Measurements from ENCODE around the gene PACRG. TPM values are rescaled to one million over a fixed set of nuclear protein-coding genes. Genes with fewer than 3 reads are reported as not detected.

The PACRG gene
- polyA plus RNA-seq, 3 donors: not detected

- H3K4me1 Mint-ChIP-seq: peaks cover 14% of the 10 kb centered on the region
- WGBS (ENCODE audit: insufficient coverage): 100% methylated on average over 2 of the region's 2 CpGs
- no peaks in the 10 kb centered on the region for H3K27me3 ChIP-seq (ENCODE audit: control insufficient read depth in 2 of 2, insufficient read depth in 2 of 2, low read length in 2 of 2)
Observed at GRCh38 chr6:163255265-163255664, 527.5 kb downstream of the PACRG start.

GRCh38 chr6:163259689-163260088, 531.9 kb downstream of the PACRG start:
- 96% methylated on average over 5 of the region's 8 CpGs for WGBS (ENCODE audit: insufficient coverage)
- Mint-ChIP-seq H3K4me1 (peaks cover 14% of the 10 kb centered on the region), H3K27me3 (ENCODE audit: low read depth in 3 of 3) (peaks cover 0 to 4% (median 3%) of the 10 kb centered on the region in 3 donors), H3K27ac (peak overlapping the region in 1 of 7 donors; percentile 63), H3K4me3 (peak overlapping the region; percentile 77 to 88), H3K36me3 (no peaks in the 10 kb centered on the region), H3K9me3 (peaks cover 0 to 3% (median 0%) of the 10 kb centered on the region in 7 donors)
- Histone ChIP-seq H3K36me3 (replicated peaks in 1 of 2; ENCODE audit: control insufficient read depth in 1 of 2, insufficient read depth in 2 of 2, low read length in 2 of 2) (no peaks in the 10 kb centered on the region), H3K27me3 (ENCODE audit: control insufficient read depth in 2 of 2, insufficient read depth in 2 of 2, low read length in 2 of 2) (no peaks in the 10 kb centered on the region), H3K27ac (ENCODE audit: low read depth in 1 of 2, low read length in 2 of 2) (no peak overlapping the region), H2AFZ (ENCODE audit: insufficient read depth, low read depth, low read length, poor library complexity, severe bottlenecking) (peak overlapping the region; percentile 77), H3K9me3 (replicated peaks in 1 of 2; ENCODE audit: control insufficient read depth in 1 of 2, insufficient read depth in 1 of 2, low read length in 2 of 2) (no peaks in the 10 kb centered on the region), H4K20me1 (ENCODE audit: insufficient read depth, low read length) (no peaks in the 10 kb centered on the region), H3K4me2 (replicated peaks; ENCODE audit: extremely low read depth, low read length, poor library complexity, severe bottlenecking) (peak overlapping the region; percentile 68), H3K79me2 (ENCODE audit: insufficient read depth, low read length) (no peaks in the 10 kb centered on the region), H3K9ac (ENCODE audit: insufficient read depth, low read length, poor library complexity, severe bottlenecking) (no peak overlapping the region), H3K4me1 (ENCODE audit: control insufficient read depth in 1 of 2, insufficient read depth in 2 of 2, low read length in 2 of 2) (peaks cover 9 to 12% of the 10 kb centered on the region in 2 donors), H3K4me3 (replicated peaks in 1 of 3; ENCODE audit: low read depth in 2 of 3, low read length in 3 of 3) (no peak overlapping the region)
- intact Hi-C loops (cut with micrococcal nuclease): no loop called here
- no peak for TF ChIP-seq CTCF (IDR thresholded peaks at IDR 0.05)
- no peak for DNase-seq

More at GRCh38 chr6:163255265-163255664, 527.5 kb downstream of the PACRG start:
- H3K4me3 ChIP-seq (replicated peaks in 1 of 3; ENCODE audit: low read depth in 2 of 3, low read length in 3 of 3): no peak overlapping the region
- no peaks in the 10 kb centered on the region for H3K36me3 ChIP-seq (replicated peaks in 1 of 2; ENCODE audit: control insufficient read depth in 1 of 2, insufficient read depth in 2 of 2, low read length in 2 of 2)
- H3K27ac Mint-ChIP-seq: peak overlapping the region in 1 of 7 donors; percentile 79
- H3K27me3 Mint-ChIP-seq (ENCODE audit: low read depth in 3 of 3): peaks cover 0 to 4% (median 3%) of the 10 kb centered on the region in 3 donors
- no peaks in the 10 kb centered on the region for H4K20me1 ChIP-seq (ENCODE audit: insufficient read depth, low read length)
- H3K4me3 Mint-ChIP-seq: no peak overlapping the region
- no peak overlapping the region for H3K9ac ChIP-seq (ENCODE audit: insufficient read depth, low read length, poor library complexity, severe bottlenecking)
- H3K9me3 ChIP-seq (replicated peaks in 1 of 2; ENCODE audit: control insufficient read depth in 1 of 2, insufficient read depth in 1 of 2, low read length in 2 of 2): no peaks in the 10 kb centered on the region
- no peak overlapping the region for H3K4me2 ChIP-seq (replicated peaks; ENCODE audit: extremely low read depth, low read length, poor library complexity, severe bottlenecking)
- DNase-seq: no peak
- TF ChIP-seq CTCF (IDR thresholded peaks at IDR 0.05): no peak
- H3K9me3 Mint-ChIP-seq: peaks cover 0 to 3% (median 0%) of the 10 kb centered on the region in 7 donors
- no peaks in the 10 kb centered on the region for H3K36me3 Mint-ChIP-seq
- H2AFZ ChIP-seq (ENCODE audit: insufficient read depth, low read depth, low read length, poor library complexity, severe bottlenecking): no peak overlapping the region
- no peak overlapping the region for H3K27ac ChIP-seq (ENCODE audit: low read depth in 1 of 2, low read length in 2 of 2)
- intact Hi-C loops (cut with micrococcal nuclease): no loop called here
- peaks cover 6 to 8% of the 10 kb centered on the region in 2 donors for H3K4me1 ChIP-seq (ENCODE audit: control insufficient read depth in 1 of 2, insufficient read depth in 2 of 2, low read length in 2 of 2)
- H3K79me2 ChIP-seq (ENCODE audit: insufficient read depth, low read length): no peaks in the 10 kb centered on the region
